ENCODE results near the gene TLE4.

DNA sequence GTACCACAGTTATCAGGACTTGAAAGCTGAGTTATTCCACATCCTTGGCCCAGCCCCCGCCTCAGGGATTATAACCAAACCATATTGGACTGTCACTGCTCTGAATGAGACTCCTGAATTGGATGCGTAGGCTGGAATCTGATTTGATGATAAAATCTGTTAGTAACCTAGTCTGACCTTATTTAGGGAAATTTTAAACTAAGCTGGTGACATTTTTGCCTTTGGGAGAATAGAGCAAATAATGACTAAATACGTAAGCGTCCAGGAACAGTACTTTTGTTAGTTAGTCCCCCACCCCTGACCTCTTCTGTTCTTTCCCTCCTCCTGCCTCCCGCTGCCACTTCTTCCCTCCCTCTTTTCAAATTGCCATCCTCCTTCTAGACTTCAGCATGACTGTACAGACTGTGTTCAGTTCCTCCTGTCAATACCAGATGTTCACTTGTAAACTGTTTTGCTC, 92.6 kb downstream of the TLE4 start:
- TF ChIP-seq, protein P1, sequence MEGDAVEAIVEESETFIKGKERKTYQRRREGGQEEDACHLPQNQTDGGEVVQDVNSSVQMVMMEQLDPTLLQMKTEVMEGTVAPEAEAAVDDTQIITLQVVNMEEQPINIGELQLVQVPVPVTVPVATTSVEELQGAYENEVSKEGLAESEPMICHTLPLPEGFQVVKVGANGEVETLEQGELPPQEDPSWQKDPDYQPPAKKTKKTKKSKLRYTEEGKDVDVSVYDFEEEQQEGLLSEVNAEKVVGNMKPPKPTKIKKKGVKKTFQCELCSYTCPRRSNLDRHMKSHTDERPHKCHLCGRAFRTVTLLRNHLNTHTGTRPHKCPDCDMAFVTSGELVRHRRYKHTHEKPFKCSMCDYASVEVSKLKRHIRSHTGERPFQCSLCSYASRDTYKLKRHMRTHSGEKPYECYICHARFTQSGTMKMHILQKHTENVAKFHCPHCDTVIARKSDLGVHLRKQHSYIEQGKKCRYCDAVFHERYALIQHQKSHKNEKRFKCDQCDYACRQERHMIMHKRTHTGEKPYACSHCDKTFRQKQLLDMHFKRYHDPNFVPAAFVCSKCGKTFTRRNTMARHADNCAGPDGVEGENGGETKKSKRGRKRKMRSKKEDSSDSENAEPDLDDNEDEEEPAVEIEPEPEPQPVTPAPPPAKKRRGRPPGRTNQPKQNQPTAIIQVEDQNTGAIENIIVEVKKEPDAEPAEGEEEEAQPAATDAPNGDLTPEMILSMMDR (conservative IDR thresholded peaks at IDR 0.05 in 1 of 2, IDR thresholded peaks at IDR 0.05 in 1 of 2; ENCODE audit: extremely low read depth in 1 of 2, insufficient read depth in 1 of 2, low read depth in 1 of 2, low read length in 2 of 2): no peak
- no peak for TF ChIP-seq EZH2 (IDR thresholded peaks at IDR 0.05; ENCODE audit: borderline replicate concordance, low read length)
